Measurements from ENCODE around the gene GATD1. TPM values are rescaled to one million over a fixed set of nuclear protein-coding genes. Genes with fewer than 3 reads are reported as not detected.
A peak's percentile ranks its signal among the peaks of the same experiment; 100 is the strongest.

Gene GATD1
- total and polyA plus RNA-seq, 9 of the 15 experiments (the other 6 are each of a cell fraction or from before 2014, with no cell fraction given), result 2.8 to 144 (median 36.9) TPM

DNA sequence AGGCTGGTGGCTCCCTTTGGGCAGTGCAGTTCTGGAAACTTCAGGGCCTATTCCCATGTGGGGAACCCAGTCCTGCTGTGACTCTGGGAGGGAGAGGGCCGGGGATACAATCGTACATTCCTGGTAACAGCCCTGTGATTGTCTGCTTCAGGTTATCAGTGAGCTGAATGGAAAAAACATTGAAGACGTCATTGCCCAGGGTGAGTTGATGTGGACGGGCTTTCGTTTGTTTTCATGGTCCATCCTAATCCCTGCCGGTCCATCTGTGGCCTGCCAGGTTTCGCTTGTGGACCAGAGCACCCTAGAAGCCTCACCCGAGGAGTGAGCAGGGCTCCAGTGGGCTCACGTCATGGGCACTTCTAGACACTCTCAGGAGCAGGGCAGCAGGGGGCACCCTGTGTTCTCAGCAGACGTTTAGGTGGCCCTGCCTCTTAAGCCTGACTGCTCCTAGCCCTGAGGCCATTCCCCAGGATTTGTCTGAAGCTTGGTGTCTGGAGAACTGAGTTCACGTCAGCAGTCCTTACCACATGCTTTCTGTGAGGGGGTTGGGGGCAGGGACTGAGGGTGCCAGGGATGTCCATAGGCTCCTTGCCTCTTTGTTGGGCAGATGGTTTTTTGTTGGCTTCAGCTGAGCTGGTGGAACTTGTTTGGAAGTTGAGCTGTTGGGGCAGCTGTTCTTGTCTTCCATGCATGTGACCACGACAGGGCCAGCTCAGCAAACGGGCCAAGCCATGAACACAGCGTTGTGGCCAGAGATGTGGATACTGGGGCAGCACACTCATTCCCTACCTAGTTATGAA is 34.4 kb upstream of the GATD1 start:
- POLR2A ChIA-PET, result interaction anchor here (0.7 to 2.5 kb wide), 11 partner anchors 8 to 235 kb away, joined by 3 to 12 read pairs (median 3); partner anchors contain the start of gene PNPLA2
- no peak for FAIRE-seq
- no peak overlapping the region for H2AFZ ChIP-seq (ENCODE audit: low read depth, low read length)
- TF ChIP-seq POLR2G (IDR thresholded peaks at IDR 0.05; ENCODE audit: low read depth, low read length), result peak; percentile 45
- 0 out of 2 replicates have a peak, but pooled peaks have one; percentile 18 for TF ChIP-seq PML (IDR thresholded peaks at IDR 0.05; ENCODE audit: low read length)
- TF ChIP-seq KDM5B (IDR thresholded peaks at IDR 0.05; ENCODE audit: insufficient replicate concordance, low read depth, low read length), result peak; percentile 22
- 0 out of 4 replicates have a peak, but pooled peaks of 1 of the 2 experiments have one; percentile 17 for TF ChIP-seq SIN3A (IDR thresholded peaks at IDR 0.05; ENCODE audit: borderline replicate concordance in 2 of 2, control insufficient read depth in 1 of 2, low read depth in 2 of 2, low read length in 2 of 2)
- TF ChIP-seq FOXJ2 (tag; IDR thresholded peaks at IDR 0.05), result no peak
- peak; percentile 74 for TF ChIP-seq RBFOX2 (IDR thresholded peaks at IDR 0.05; ENCODE audit: low read depth, low read length)
- peak; percentile 14; the same call in 1 of the 2 replicates for TF ChIP-seq POLR2A (conservative IDR thresholded peaks at IDR 0.05)
- peak; percentile 62 for TF ChIP-seq SNRNP70 (optimal IDR thresholded peaks at IDR 0.05; ENCODE audit: low read depth, low read length)
- TF ChIP-seq ELF1 (tag; IDR thresholded peaks at IDR 0.05), result no peak
- TF ChIP-seq, protein P1, sequence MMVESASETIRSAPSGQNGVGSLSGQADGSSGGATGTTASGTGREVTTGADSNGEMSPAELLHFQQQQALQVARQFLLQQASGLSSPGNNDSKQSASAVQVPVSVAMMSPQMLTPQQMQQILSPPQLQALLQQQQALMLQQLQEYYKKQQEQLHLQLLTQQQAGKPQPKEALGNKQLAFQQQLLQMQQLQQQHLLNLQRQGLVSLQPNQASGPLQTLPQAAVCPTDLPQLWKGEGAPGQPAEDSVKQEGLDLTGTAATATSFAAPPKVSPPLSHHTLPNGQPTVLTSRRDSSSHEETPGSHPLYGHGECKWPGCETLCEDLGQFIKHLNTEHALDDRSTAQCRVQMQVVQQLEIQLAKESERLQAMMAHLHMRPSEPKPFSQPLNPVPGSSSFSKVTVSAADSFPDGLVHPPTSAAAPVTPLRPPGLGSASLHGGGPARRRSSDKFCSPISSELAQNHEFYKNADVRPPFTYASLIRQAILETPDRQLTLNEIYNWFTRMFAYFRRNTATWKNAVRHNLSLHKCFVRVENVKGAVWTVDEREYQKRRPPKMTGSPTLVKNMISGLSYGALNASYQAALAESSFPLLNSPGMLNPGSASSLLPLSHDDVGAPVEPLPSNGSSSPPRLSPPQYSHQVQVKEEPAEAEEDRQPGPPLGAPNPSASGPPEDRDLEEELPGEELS (CRISPR knock-in tag; IDR thresholded peaks at IDR 0.05; ENCODE audit: borderline replicate concordance), result 0 out of 2 replicates have a peak, but pooled peaks have one; percentile 63
- no peak for TF ChIP-seq ZFP1 (CRISPR knock-in tag; IDR thresholded peaks at IDR 0.05)
- TF ChIP-seq, protein P2, sequence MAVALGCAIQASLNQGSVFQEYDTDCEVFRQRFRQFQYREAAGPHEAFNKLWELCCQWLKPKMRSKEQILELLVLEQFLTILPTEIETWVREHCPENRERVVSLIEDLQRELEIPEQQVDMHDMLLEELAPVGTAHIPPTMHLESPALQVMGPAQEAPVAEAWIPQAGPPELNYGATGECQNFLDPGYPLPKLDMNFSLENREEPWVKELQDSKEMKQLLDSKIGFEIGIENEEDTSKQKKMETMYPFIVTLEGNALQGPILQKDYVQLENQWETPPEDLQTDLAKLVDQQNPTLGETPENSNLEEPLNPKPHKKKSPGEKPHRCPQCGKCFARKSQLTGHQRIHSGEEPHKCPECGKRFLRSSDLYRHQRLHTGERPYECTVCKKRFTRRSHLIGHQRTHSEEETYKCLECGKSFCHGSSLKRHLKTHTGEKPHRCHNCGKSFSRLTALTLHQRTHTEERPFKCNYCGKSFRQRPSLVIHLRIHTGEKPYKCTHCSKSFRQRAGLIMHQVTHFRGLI (CRISPR knock-in tag; IDR thresholded peaks at IDR 0.05), result no peak
- TF ChIP-seq, protein P3, sequence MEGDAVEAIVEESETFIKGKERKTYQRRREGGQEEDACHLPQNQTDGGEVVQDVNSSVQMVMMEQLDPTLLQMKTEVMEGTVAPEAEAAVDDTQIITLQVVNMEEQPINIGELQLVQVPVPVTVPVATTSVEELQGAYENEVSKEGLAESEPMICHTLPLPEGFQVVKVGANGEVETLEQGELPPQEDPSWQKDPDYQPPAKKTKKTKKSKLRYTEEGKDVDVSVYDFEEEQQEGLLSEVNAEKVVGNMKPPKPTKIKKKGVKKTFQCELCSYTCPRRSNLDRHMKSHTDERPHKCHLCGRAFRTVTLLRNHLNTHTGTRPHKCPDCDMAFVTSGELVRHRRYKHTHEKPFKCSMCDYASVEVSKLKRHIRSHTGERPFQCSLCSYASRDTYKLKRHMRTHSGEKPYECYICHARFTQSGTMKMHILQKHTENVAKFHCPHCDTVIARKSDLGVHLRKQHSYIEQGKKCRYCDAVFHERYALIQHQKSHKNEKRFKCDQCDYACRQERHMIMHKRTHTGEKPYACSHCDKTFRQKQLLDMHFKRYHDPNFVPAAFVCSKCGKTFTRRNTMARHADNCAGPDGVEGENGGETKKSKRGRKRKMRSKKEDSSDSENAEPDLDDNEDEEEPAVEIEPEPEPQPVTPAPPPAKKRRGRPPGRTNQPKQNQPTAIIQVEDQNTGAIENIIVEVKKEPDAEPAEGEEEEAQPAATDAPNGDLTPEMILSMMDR (IDR thresholded peaks at IDR 0.05 in 2 of 3, conservative IDR thresholded peaks at IDR 0.05 in 1 of 3; ENCODE audit: insufficient read depth in 2 of 3, low read depth in 1 of 3, low read length in 3 of 3), result peak; percentile 5 to 14 (median 7); a peak in 1 of 6 replicates
- TF ChIP-seq CREM (IDR thresholded peaks at IDR 0.05; ENCODE audit: low read depth), result peak; percentile 6; the same call in 1 of the 2 replicates
- TF ChIP-seq RAD21 (CRISPR knock-in tag; conservative IDR thresholded peaks at IDR 0.05 in 1 of 2, IDR thresholded peaks at IDR 0.05 in 1 of 2), result peak in 1 of 2 experiments; percentile 9; a peak in 1 of 4 replicates

More for the DNA sequence above, 34.4 kb upstream of the GATD1 start:
- in situ Hi-C loops (cut with MboI), result no loop called here
- no peak for ATAC-seq
- CTCF ChIA-PET (ENCODE audit: low intra/inter-chr PET ratio), result interaction anchor here (0.6 kb wide), 1 partner anchor 162 kb away, joined by 6 read pairs; no protein-coding TSS in a partner anchor
- no peaks in the 10 kb centered on the region for H3K9me3 ChIP-seq (replicated peaks; ENCODE audit: control insufficient read depth, insufficient read depth, low read depth, low read length)
- peak overlapping the region; percentile 94 to 98 for H3K9ac ChIP-seq (ENCODE audit: insufficient read depth in 1 of 2, low read depth in 2 of 2, low read length in 2 of 2)
- H3K27ac ChIP-seq (ENCODE audit: extremely low read depth, low read depth, low read length), result peak overlapping the region; percentile 98
- peak overlapping the region; percentile 100 for H3K4me2 ChIP-seq (ENCODE audit: insufficient read depth, low read length)
- BruUV-seq (replicated peaks), result no TSS peak
- peak in 2 of 4 experiments; percentile 22 to 28 for DNase-seq (ENCODE audit: extremely low read depth in 1 of 4, low spot score in 3 of 4)
- H3K27me3 ChIP-seq (ENCODE audit: control insufficient read depth in 2 of 2, insufficient read depth in 2 of 2, low read length in 2 of 2), result no peaks in the 10 kb centered on the region
- H3K9me1 ChIP-seq (ENCODE audit: control insufficient read depth, insufficient read depth, low read length), result peaks cover 3% of the 10 kb centered on the region
- H3K36me3 ChIP-seq (ENCODE audit: control insufficient read depth, insufficient read depth, low read length), result peaks cover 48% of the 10 kb centered on the region
- peaks cover 62% of the 10 kb centered on the region for H3K79me2 ChIP-seq (ENCODE audit: control insufficient read depth, insufficient read depth, low read length)
- intact Hi-C loops (cut with micrococcal nuclease), result no loop called here
- H4K20me1 ChIP-seq (replicated peaks; ENCODE audit: control insufficient read depth, insufficient read depth, low read length), result peaks cover 24% of the 10 kb centered on the region
- peak overlapping the region; percentile 99 for H3K4me3 ChIP-seq
- WGBS (ENCODE audit: insufficient coverage, low coverage, missing lambda C conversion rate), result 36% methylated on average over 14 of the region's 14 CpGs
- H3K4me1 ChIP-seq (replicated peaks in 1 of 2; ENCODE audit: control insufficient read depth in 2 of 2, insufficient read depth in 2 of 2, low read length in 2 of 2), result peaks cover 17 to 52% of the 10 kb centered on the region in 2 experiments; a peak in 4 of 5 replicates

All from K562 (cell line).